Colonic mucosa (tissue), 4 donors: ENCODE results near the gene SPON1. TPM values are rescaled to one million over a fixed set of nuclear protein-coding genes. Genes with fewer than 3 reads are reported as not detected.
"Not testable (repeated sequence)": the region's sequence is repeated elsewhere in the genome, so short reads cannot be mapped to it uniquely, and the experiment has no call there.

Source experiments
- DNase-seq: peaks from one replicate; pipeline ENCODE4 v3.0.0-alpha.2; 2020
- H3K27ac ChIP-seq: fragments of 200-600 bp; one replicate; pipeline ENCODE4 v1.8.0; 2021
- H3K27me3 ChIP-seq: fragments of 200-600 bp; one replicate; pipeline ENCODE4 v1.8.0; 2021
- H3K36me3 ChIP-seq: fragments of 200-600 bp; one replicate; pipeline ENCODE4 v1.8.0; 2021
- H3K4me1 ChIP-seq: fragments of 200-600 bp; one replicate; pipeline ENCODE4 v1.8.0; 2021; ENCODE audit warnings: mild to moderate bottlenecking
- H3K4me3 ChIP-seq: fragments of 200-600 bp; one replicate; pipeline ENCODE4 v1.8.0; 2021
- H3K9ac ChIP-seq, 2 donors: one replicate each; pipeline ENCODE4 v1.7.0; 2013; ENCODE audit warnings: control low read depth in 2 of 2, low read depth in 2 of 2, low read length in 2 of 2
- H3K9me3 ChIP-seq: fragments of 200-600 bp; one replicate; pipeline ENCODE4 v1.8.0; 2021
- intact Hi-C: fragments of 100-400 bp; cut with DNase I; formaldehyde crosslinking; loops from one replicate; pipeline ENCODE4 v1.14.1; 2022
- total RNA-seq, 2 donors: library from RNA; stranded (reverse); fragmentation: NEBNext Ultra II Directional in 1 of 2; extraction: Animal tissue kit (Norgen Biotek cat#: 25700) in 1 of 2; gene quantifications; one replicate each; pipeline ENCODE4 v1.2.1, GENCODE V29; 2021
- TF ChIP-seq, protein P1 (sequence below): fragments of 200-600 bp; IDR thresholded peaks from one replicate; pipeline ENCODE4 v1.8.0; 2022; ENCODE audit warnings: antibody characterized with exemption, mild to moderate bottlenecking
- donor health status: healthy.
- donor health status: DM: no; HTN: no; CAD: no.
- donor health status: DM: no; HTN: no; CAD: no.

SPON1 gene
- total RNA-seq, 2 donors from 2014 or later = 91.4 to 93.9 TPM

- intact Hi-C loops = no loop called here
Observed at GRCh38 chr11:14158393-14158792, 195.9 kb downstream of the SPON1 start.

DNA sequence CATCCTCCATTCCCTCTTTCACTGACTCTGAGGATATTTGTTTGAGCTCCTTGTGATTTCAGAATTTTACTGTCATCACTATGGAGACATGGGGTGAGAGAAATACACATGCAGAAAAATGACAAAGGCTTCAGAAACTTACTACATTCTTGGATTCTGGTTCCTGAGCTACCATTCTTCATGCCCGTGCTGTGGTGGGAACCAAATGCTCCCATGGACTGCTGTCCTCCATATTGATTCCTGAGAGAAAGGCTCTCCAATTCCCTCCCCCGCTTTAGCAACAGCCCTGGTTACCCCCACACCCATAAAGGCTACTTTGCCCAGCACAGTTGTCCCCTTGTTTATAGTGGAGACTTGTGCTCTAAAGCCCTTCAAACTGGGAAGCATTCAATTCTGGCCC lies 201.1 kb downstream of the SPON1 start:
- intact Hi-C loops = no loop called here
- Histone ChIP-seq H3K4me3 (no peak overlapping the region), H3K9ac (no peak overlapping the region), H3K4me1 (no peaks in the 10 kb centered on the region), H3K27ac (no peak overlapping the region), H3K36me3 (no peaks in the 10 kb centered on the region), H3K27me3 (no peaks in the 10 kb centered on the region), H3K9me3 (no peaks in the 10 kb centered on the region)
- DNase-seq = no peak
- TF ChIP-seq, protein P1, sequence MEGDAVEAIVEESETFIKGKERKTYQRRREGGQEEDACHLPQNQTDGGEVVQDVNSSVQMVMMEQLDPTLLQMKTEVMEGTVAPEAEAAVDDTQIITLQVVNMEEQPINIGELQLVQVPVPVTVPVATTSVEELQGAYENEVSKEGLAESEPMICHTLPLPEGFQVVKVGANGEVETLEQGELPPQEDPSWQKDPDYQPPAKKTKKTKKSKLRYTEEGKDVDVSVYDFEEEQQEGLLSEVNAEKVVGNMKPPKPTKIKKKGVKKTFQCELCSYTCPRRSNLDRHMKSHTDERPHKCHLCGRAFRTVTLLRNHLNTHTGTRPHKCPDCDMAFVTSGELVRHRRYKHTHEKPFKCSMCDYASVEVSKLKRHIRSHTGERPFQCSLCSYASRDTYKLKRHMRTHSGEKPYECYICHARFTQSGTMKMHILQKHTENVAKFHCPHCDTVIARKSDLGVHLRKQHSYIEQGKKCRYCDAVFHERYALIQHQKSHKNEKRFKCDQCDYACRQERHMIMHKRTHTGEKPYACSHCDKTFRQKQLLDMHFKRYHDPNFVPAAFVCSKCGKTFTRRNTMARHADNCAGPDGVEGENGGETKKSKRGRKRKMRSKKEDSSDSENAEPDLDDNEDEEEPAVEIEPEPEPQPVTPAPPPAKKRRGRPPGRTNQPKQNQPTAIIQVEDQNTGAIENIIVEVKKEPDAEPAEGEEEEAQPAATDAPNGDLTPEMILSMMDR = no peak

More at GRCh38 chr11:14158393-14158792, 195.9 kb downstream of the SPON1 start:
- DNase-seq = no peak
- Histone ChIP-seq H3K27me3 (no peaks in the 10 kb centered on the region), H3K9me3 (peaks cover 9% of the 10 kb centered on the region), H3K9ac (no peak overlapping the region), H3K27ac (no peak overlapping the region), H3K4me1 (no peaks in the 10 kb centered on the region), H3K4me3 (no peak overlapping the region), H3K36me3 (no peaks in the 10 kb centered on the region)
- TF ChIP-seq, protein P1 = no peak

DNA sequence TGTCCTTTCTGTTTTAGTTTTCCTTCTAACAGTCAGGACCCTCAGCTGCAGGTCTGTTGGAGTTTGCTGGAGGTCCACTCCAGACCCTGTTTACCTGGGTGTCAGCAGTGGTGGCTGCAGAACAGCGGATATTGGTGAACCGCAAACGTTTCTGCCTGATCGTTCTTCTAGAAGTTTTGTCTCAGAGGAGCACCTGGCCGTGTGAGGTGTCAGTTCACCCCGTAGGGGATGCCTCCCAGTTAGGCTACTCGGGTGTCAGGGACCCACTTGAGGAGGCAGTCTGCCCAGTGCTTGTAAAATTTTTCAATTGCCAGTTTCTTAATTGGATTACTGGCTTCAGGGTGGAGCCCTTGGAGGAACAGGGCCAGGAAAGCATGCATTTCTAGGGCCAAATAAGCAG lies 211.2 kb downstream of the SPON1 start:
- H3K9me3 ChIP-seq, H3K27ac ChIP-seq, H3K36me3 ChIP-seq, H3K4me1 ChIP-seq, H3K9ac ChIP-seq, H3K27me3 ChIP-seq, intact Hi-C loops, H3K4me3 ChIP-seq, DNase-seq: not testable (repeated sequence)

DNA sequence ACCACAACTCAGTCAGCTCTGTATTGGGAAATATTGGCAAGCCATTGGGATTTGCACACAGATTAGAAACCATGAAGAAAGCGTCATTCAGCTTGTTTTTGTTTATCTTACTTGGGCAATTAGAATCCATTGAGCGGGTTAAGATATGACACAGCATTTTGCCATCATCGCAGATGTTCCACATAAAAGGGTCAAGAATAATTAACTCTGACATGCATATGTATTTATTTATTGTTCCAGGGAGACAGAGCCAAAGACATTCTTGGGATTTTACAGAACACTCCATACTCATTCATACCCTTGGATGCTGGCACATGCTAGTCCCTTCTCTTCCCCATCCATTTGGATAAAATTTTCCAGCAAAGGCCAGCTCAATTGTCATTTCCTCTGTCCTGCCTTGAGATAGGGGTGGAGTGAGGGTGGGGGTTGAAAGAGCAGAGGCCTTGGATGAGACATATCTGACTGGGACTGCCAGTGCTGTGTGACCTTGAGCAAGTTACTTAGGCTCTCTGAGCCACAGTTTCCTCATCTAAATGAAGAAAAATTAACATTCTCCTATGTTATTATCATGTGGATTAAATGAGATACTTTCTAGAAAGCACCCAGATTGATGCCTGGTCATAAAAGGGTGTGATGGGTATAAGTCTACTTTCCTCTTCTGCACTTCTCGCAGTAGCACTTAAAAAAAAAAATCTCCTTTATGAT lies 216.7 kb downstream of the SPON1 start:
- H3K9me3 ChIP-seq = no peaks in the 10 kb centered on the region
- intact Hi-C loops = no loop called here
- H3K27me3 ChIP-seq = no peaks in the 10 kb centered on the region
- no peak overlapping the region for H3K27ac ChIP-seq
- H3K4me1 ChIP-seq = no peaks in the 10 kb centered on the region
- H3K4me3 ChIP-seq = no peak overlapping the region
- H3K36me3 ChIP-seq = no peaks in the 10 kb centered on the region
- H3K9ac ChIP-seq = no peak overlapping the region
- TF ChIP-seq, protein P1 = no peak
- DNase-seq = no peak

GRCh38 chr11:14181121-14181520 lies 218.6 kb downstream of the SPON1 start:
- H3K9me3 ChIP-seq = no peaks in the 10 kb centered on the region
- TF ChIP-seq, protein P1 = no peak
- H3K4me1 ChIP-seq = no peaks in the 10 kb centered on the region
- intact Hi-C loops = no loop called here
- H3K4me3 ChIP-seq = no peak overlapping the region
- no peaks in the 10 kb centered on the region for H3K27me3 ChIP-seq
- H3K36me3 ChIP-seq = no peaks in the 10 kb centered on the region
- no peak overlapping the region for H3K9ac ChIP-seq
- DNase-seq = no peak
- no peak overlapping the region for H3K27ac ChIP-seq

DNA sequence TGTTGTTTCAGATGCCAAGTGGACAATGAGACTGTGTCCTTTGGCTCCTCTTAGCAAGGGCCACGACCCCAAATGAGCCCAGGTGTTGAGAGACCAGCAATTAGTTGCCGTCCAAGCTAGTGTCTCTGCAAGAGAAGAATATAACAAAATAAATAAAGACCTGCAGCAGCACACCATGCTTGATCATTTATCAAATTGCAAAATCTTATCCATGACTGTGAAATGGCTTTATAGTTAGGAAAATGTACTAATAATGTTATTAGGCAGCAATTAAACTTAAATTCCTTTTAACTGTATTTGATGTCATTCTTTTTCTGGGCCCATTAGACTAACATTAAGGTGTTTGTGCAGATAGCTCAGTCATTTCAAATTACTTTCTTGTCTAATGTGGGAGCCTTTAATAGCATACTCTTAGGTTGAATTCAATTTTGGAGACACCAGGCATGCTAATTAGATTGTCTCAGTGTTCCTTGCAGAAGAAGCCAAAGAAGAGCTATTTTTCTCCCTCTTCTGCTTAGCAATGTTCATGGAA lies 220.4 kb downstream of the SPON1 start:
- no peaks in the 10 kb centered on the region for H3K36me3 ChIP-seq
- H3K27me3 ChIP-seq = no peaks in the 10 kb centered on the region
- no peaks in the 10 kb centered on the region for H3K4me1 ChIP-seq
- no peak for DNase-seq
- no peak overlapping the region for H3K27ac ChIP-seq
- intact Hi-C loops = no loop called here
- H3K4me3 ChIP-seq = no peak overlapping the region
- TF ChIP-seq, protein P1 = no peak
- no peak overlapping the region for H3K9ac ChIP-seq
- no peaks in the 10 kb centered on the region for H3K9me3 ChIP-seq
